IMR-90 (cell line): ENCODE measurements around the gene TJP3. TPM values are rescaled to one million over a fixed set of nuclear protein-coding genes. Genes with fewer than 3 reads are reported as not detected.

Source experiments
- ATAC-seq: fragments of 200-7000 bp; cut with Tn5 transposase; 2 replicates; pipeline ENCODE4 v1.9.1; 2020; ENCODE audit warnings: low read depth, mild to moderate bottlenecking, moderate library complexity
- BruUV-seq: library from RNA; stranded (reverse); fragments of 400-500 nt; replicated peaks from 2 replicates; lab custom pipeline; 2021; lab: Mats Ljungman, UMichigan
- CTCF ChIA-PET: fragments of 300-600 bp; formaldehyde crosslinking; extraction: SDS; loops from one replicate; lab custom pipeline; 2021; ENCODE audit warnings: antibody characterized with exemption; lab: Yijun Ruan, JAX
- POLR2A ChIA-PET: fragments of 300-600 bp; sonication (Branson Sonifier 250); formaldehyde crosslinking; loops from one replicate; lab custom pipeline; 2022; ENCODE audit warnings: antibody characterized with exemption; ENCODE audit not compliant: unreplicated experiment; lab: Charles Lee
- DNase-seq: peaks from one replicate; pipeline ENCODE4 v3.0.0; 2013
- H2AFZ ChIP-seq: replicated peaks from 2 replicates; pipeline ENCODE3; 2013; ENCODE audit warnings: low read length, mild to moderate bottlenecking; ENCODE audit not compliant: poor library complexity
- H2AK5ac ChIP-seq: 2 replicates; pipeline ENCODE4 v1.6.1; 2013; ENCODE audit warnings: low read depth, low read length, inconsistent platforms
- H2AK9ac ChIP-seq: replicated peaks from 2 replicates; pipeline ENCODE3; 2013; ENCODE audit warnings: mild to moderate bottlenecking, low read depth, low read length, moderate library complexity; ENCODE audit not compliant: poor library complexity
- H2BK120ac ChIP-seq: 2 replicates; pipeline ENCODE4 v1.6.1; 2013; ENCODE audit warnings: low read depth, low read length, inconsistent platforms
- H2BK15ac ChIP-seq: 3 replicates; pipeline ENCODE4 v1.6.1; 2013; ENCODE audit warnings: low read depth, low read length, inconsistent platforms
- H2BK20ac ChIP-seq: 2 replicates; pipeline ENCODE4 v1.6.1; 2013; ENCODE audit warnings: low read depth, mild to moderate bottlenecking, inconsistent platforms, low read length, moderate library complexity
- H2BK5ac ChIP-seq: 2 replicates; pipeline ENCODE4 v1.6.1; 2013; ENCODE audit warnings: mild to moderate bottlenecking, low read depth, low read length, inconsistent platforms; ENCODE audit not compliant: poor library complexity, severe bottlenecking
- H3K14ac ChIP-seq: replicated peaks from 2 replicates; pipeline ENCODE4 v1.6.1; 2013; ENCODE audit warnings: low read depth, low read length, inconsistent platforms
- H3K18ac ChIP-seq: 2 replicates; pipeline ENCODE4 v1.6.1; 2013; ENCODE audit warnings: low read depth, low read length, control low read depth
- H3K23ac ChIP-seq: 2 replicates; pipeline ENCODE4 v1.6.1; 2013; ENCODE audit warnings: low read depth, low read length, inconsistent platforms
- H3K27ac ChIP-seq: 2 replicates; pipeline ENCODE4 v1.5.1; 2013; ENCODE audit warnings: mild to moderate bottlenecking, control low read depth, low read length; ENCODE audit not compliant: insufficient read depth
- H3K27me3 ChIP-seq: 2 replicates; pipeline ENCODE4 v1.6.1; 2013; ENCODE audit warnings: low read length; ENCODE audit not compliant: control insufficient read depth, insufficient read depth
- H3K36me3 ChIP-seq: 2 replicates; pipeline ENCODE4 v1.6.1; 2013; ENCODE audit warnings: low read length, mixed read lengths; ENCODE audit not compliant: control insufficient read depth, insufficient read depth
- H3K4ac ChIP-seq: 2 replicates; pipeline ENCODE4 v1.6.1; 2013; ENCODE audit warnings: low read depth, low read length, inconsistent platforms
- H3K4me1 ChIP-seq: 2 replicates; pipeline ENCODE4 v1.6.1; 2013; ENCODE audit warnings: low read length, mixed read lengths; ENCODE audit not compliant: control insufficient read depth, insufficient read depth
- H3K4me2 ChIP-seq: 2 replicates; pipeline ENCODE4 v1.6.1; 2013; ENCODE audit warnings: low read depth, mild to moderate bottlenecking, control low read depth, low read length, moderate library complexity
- H3K4me3 ChIP-seq: 2 replicates; pipeline ENCODE4 v1.5.1; 2013; ENCODE audit warnings: low read depth, mild to moderate bottlenecking, control low read depth, low read length, moderate library complexity; ENCODE audit not compliant: insufficient read depth
- H3K56ac ChIP-seq: 2 replicates; pipeline ENCODE4 v1.6.1; 2013; ENCODE audit warnings: low read length, inconsistent platforms; ENCODE audit not compliant: insufficient read depth; ENCODE audit errors: extremely low read depth
- H3K79me1 ChIP-seq, 2 experiments: 2 replicates each; pipeline ENCODE4 v1.6.1; 2013; ENCODE audit warnings: low read length in 2 of 2, inconsistent platforms in 1 of 2, low read depth in 1 of 2
- H3K9ac ChIP-seq: 2 replicates; pipeline ENCODE4 v1.6.1; 2013; ENCODE audit warnings: low read depth, low read length, control low read depth
- H3K9me1 ChIP-seq: 2 replicates; pipeline ENCODE4 v1.6.1; 2013; ENCODE audit warnings: low read length, inconsistent platforms; ENCODE audit not compliant: insufficient read depth
- H3K9me3 ChIP-seq: 2 replicates; pipeline ENCODE4 v1.6.1; 2013; ENCODE audit warnings: low read length; ENCODE audit not compliant: control insufficient read depth, insufficient read depth
- H4K20me1 ChIP-seq: 2 replicates; pipeline ENCODE4 v1.6.1; 2013; ENCODE audit warnings: low read length, inconsistent platforms; ENCODE audit not compliant: insufficient read depth
- H4K5ac ChIP-seq: 2 replicates; pipeline ENCODE4 v1.6.1; 2013; ENCODE audit warnings: mild to moderate bottlenecking, low read depth, low read length, control low read depth
- H4K8ac ChIP-seq, 2 experiments: 2 replicates each; pipeline ENCODE4 v1.6.1; 2013; ENCODE audit warnings: low read depth in 2 of 2, low read length in 2 of 2, control low read depth in 1 of 2, inconsistent platforms in 1 of 2
- H4K91ac ChIP-seq: 2 replicates; pipeline ENCODE4 v1.6.1; 2013; ENCODE audit warnings: low read depth, low read length, inconsistent platforms; ENCODE audit not compliant: insufficient read depth
- BHLHE40 ChIP-seq: fragments of 150-350 bp; IDR thresholded peaks from 2 replicates; pipeline ENCODE4 v1.6.1; 2016; ENCODE audit warnings: mild to moderate bottlenecking, low read depth, low read length
- CTCF ChIP-seq: conservative IDR thresholded peaks from 2 replicates; pipeline ENCODE4 v1.5.1; 2012; ENCODE audit warnings: mild to moderate bottlenecking, low read depth, low read length, improper control_type of control experiment
- ELK1 ChIP-seq: fragments of 150-350 bp; IDR thresholded peaks from 2 replicates; pipeline ENCODE4 v1.6.1; 2016; ENCODE audit warnings: low read depth, mild to moderate bottlenecking, low read length, moderate library complexity, borderline replicate concordance
- MAFK ChIP-seq: IDR thresholded peaks from 2 replicates; pipeline ENCODE4 v1.6.1; 2012; ENCODE audit warnings: low read depth, low read length, improper control_type of control experiment
- MAZ ChIP-seq: IDR thresholded peaks from 2 replicates; pipeline ENCODE4 v1.6.1; 2012; ENCODE audit warnings: low read depth, mild to moderate bottlenecking, low read length, improper control_type of control experiment, moderate library complexity, borderline replicate concordance
- MXI1 ChIP-seq: IDR thresholded peaks from 2 replicates; pipeline ENCODE4 v1.6.1; 2012; ENCODE audit warnings: low read depth, mild to moderate bottlenecking, low read length, moderate library complexity, borderline replicate concordance
- POLR2A ChIP-seq: IDR thresholded peaks from 2 replicates; pipeline ENCODE4 v1.6.1; 2012; ENCODE audit warnings: mild to moderate bottlenecking, low read depth, low read length
- RFX5 ChIP-seq: IDR thresholded peaks from 2 replicates; pipeline ENCODE4 v1.8.0; 2012; ENCODE audit warnings: low read depth, mild to moderate bottlenecking, low read length, moderate library complexity
- USF2 ChIP-seq: fragments of 150-350 bp; IDR thresholded peaks from 2 replicates; pipeline ENCODE4 v1.6.1; 2017; ENCODE audit warnings: mild to moderate bottlenecking, antibody characterized with exemption, low read length, low read depth
- WGBS, 2 experiments: methylation state at CpG; one replicate each; pipeline versions ENCODE4 v1.1.5 to v1.1.7; 2013; ENCODE audit warnings: missing lambda C conversion rate in 2 of 2; ENCODE audit not compliant: insufficient read length in 1 of 2; ENCODE audit errors: extremely low coverage in 2 of 2; 5-methylcytosine and 5-hydroxymethylcytosine counted together
- dilution Hi-C: fragments of 300-500 bp; cut with HindIII; formaldehyde crosslinking; loops from one replicate; pipeline ENCODE4 v1.14.3; 2018; ENCODE audit warnings: low sequenced_read_pairs; ENCODE audit not compliant: unreplicated experiment
- in situ Hi-C: fragments of 300-500 bp; cut with MboI; formaldehyde crosslinking; loops from 3 replicates; pipeline ENCODE4 v1.14.3; 2019; ENCODE audit warnings: low sequenced_read_pairs, inconsistent platforms, mixed read lengths
- intact Hi-C: fragments of 100-400 bp; cut with micrococcal nuclease; formaldehyde crosslinking; loops from 2 replicates; pipeline ENCODE4 v1.10.0; 2022
- polyA plus RNA-seq, 3 experiments: library from polyadenylated mRNA; depleted of rRNA; stranded (reverse); fragments of >200 nt; gene quantifications; 2 replicates each; pipeline ENCODE4 v1.2.3, GENCODE V29; 2012; ENCODE audit warnings: low replicate concordance in 1 of 3
- total RNA-seq: library from RNA; depleted of rRNA; stranded (reverse); fragments of >200 nt; gene quantifications from 2 replicates; pipeline ENCODE4 v1.2.3, GENCODE V29; 2012

TJP3 gene
- total and polyA plus RNA-seq, 2 of the 4 experiments (the other 2 are of a cell fraction), result not detected

GRCh38 chr19:3768015-3768747 is 60.0 kb downstream of the TJP3 start:
- peaks cover 27% of the 10 kb centered on the region for H3K36me3 ChIP-seq
- H3K4me3 ChIP-seq, result no peak overlapping the region
- H3K18ac ChIP-seq, result no peak overlapping the region
- no peak overlapping the region for H3K23ac ChIP-seq
- no peak overlapping the region for H2AK5ac ChIP-seq
- no peak overlapping the region for H3K4ac ChIP-seq
- in situ Hi-C loops (no loop called here), intact Hi-C loops (no loop called here), dilution Hi-C loops (no loop called here)
- H3K14ac ChIP-seq, result no peak overlapping the region
- no peak overlapping the region for H2BK120ac ChIP-seq
- H3K4me2 ChIP-seq, result no peak overlapping the region
- no peak overlapping the region for H4K91ac ChIP-seq
- no peaks in the 10 kb centered on the region for H4K20me1 ChIP-seq
- H2BK20ac ChIP-seq, result no peak overlapping the region
- H2BK15ac ChIP-seq, result no peak overlapping the region
- WGBS, 2 experiments, result 95% methylated on average over 3 of the region's 25 CpGs; no CpG with 5 or more reads in 1 of the 2 experiments
- no peak overlapping the region for H2AK9ac ChIP-seq
- POLR2A ChIA-PET, result no interaction called here
- H3K56ac ChIP-seq, result no peak overlapping the region
- H3K27ac ChIP-seq, result no peak overlapping the region
- DNase-seq (no peak), ATAC-seq (no peak)
- CTCF ChIA-PET, result no interaction called here
- BruUV-seq, result no TSS peak
- no peaks in the 10 kb centered on the region for H3K4me1 ChIP-seq
- no peak overlapping the region for H2BK5ac ChIP-seq
- H4K8ac ChIP-seq, result no peak overlapping the region
- 0 out of 2 replicates have a peak, but pooled peaks cover 2% of the 10 kb centered on the region for H3K27me3 ChIP-seq
- no peaks in the 10 kb centered on the region for H3K9me1 ChIP-seq
- TF ChIP-seq ELK1 (no peak), BHLHE40 (no peak), CTCF (no peak), RFX5 (no peak), USF2 (no peak), MAFK (no peak), MXI1 (no peak), POLR2A (no peak), MAZ (no peak)
- no peak overlapping the region for H2AFZ ChIP-seq
- no peak overlapping the region for H4K5ac ChIP-seq
- no peak overlapping the region for H3K9ac ChIP-seq
- no peaks in the 10 kb centered on the region for H3K9me3 ChIP-seq
- peaks cover 8 to 13% of the 10 kb centered on the region in 2 experiments; a peak in 3 of 4 replicates for H3K79me1 ChIP-seq
